Activated CD8-positive, alpha-beta memory T cell treated with anti-CD3 and anti-CD28 coated beads, Interleukin-2, amount 50 U/mL, for 48 hours (primary cell): ENCODE data around the gene SCRN1.

Experiments used
- DNase-seq: peaks from one replicate; pipeline ENCODE4 v3.0.0-alpha.2; 2020

SCRN1 gene

DNA sequence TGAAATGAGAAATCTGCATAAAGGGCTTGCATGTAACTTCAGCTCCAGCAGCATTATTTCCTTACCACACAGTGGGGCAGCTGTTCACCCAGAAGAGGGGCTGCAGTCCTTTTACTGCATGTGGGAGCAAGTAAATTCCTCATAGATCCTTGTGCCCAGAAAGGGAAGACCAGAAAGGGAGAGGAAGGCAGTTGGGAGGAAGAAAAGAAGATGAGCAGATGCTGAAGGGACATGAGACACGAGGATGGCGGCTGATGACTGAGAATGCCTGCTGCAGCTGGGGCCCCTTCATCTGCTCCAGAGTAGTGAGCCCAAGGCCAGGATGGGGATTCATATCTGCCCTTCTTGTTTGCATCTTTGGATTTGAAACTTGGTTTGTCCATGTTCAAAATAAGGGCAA lies 102.8 kb downstream of the SCRN1 start:
- no peak for DNase-seq

- DNase-seq: no peak
Measured at GRCh38 chr7:29885626-29886025, 104.0 kb downstream of the SCRN1 start.

GRCh38 chr7:29884399-29885272 lies 105.0 kb downstream of the SCRN1 start:
- DNase-seq: no peak

DNA sequence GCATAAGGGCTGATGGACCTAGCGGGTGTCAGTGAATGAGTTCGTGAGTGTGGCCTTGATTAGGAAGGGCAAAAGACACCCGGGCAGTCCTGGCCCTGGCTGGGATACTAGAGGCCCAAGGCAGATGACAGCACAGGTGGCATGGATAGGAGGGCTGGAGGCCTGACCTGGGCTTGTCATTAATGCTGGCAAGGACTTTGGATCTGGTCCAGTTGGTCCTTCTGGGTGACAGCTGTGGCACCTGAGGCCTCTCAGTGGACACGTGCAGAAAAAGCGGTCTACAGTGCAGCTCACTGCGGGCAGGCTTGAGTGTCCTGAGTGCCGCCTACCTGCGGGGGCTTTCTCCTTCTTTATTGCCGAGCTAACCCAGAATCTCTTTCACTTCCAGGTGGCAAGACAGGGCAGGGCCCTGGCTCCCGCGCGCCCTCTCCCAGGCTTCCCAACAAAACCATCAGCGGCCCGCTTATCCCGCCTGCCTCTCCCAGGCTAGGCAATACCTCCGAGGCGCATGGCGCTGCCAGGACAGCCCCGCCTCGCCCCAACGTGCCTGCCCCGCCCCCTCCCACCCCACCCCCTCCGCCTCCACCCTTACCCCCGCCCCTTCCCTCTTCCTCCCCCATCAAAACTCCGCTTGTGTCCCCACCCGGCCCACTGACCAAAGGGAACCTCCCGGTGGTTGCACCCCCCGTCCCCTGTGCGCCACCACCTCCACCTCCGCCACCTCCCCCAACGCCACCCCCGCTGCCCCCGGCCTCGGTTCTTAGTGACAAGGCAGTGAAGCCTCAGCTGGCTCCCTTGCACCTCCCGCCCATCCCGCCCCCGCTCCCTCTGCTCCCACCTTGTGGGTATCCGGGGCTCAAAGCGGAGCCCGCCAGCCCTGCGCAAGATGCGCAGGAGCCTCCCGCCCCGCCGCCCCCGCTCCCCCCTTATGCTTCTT lies 105.9 kb downstream of the SCRN1 start:
- no peak for DNase-seq

DNA sequence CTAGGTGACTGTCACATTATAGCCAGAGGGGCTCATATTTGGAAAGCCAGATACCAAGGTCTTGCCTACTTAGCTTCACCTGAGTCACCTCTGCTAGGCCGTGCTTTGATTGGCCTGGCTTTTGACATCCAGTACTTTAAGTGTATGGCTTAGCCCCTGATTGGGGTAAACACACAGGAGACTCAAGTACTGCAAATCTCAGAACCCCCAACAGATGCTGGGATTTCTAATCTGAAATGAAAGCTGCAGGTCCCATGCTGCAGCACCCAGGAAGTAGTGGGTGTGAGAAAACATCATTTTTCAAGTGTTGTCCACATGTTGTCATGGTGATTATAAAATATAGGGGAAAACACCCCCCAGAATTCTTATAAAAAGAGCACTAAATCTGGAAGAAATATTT lies 107.1 kb downstream of the SCRN1 start:
- DNase-seq: no peak

DNA sequence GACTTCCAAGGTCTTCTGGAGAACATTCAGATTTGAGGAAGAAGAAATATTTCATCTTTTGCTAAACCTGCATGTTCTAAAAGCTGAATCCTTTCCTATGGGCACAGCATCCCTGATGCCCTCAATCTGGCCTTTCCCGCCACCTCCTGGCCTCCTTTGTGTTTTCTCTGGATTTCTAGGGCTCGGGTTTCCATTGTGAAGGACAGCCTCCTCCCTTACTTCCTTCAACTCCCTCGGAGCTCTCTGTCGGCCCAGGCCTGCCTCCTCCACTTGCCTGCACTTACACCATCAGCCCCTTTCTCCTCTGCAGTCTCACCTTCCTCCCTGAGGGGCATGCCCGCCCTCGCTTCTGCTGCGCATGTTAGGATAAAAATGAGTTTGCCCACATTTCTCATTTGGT lies 107.9 kb downstream of the SCRN1 start:
- no peak for DNase-seq

GRCh38 chr7:29879609-29880008 lies 110.0 kb downstream of the SCRN1 start:
- no peak for DNase-seq

- no peak for DNase-seq
Measured at GRCh38 chr7:29878081-29878688, 111.4 kb downstream of the SCRN1 start.

DNA sequence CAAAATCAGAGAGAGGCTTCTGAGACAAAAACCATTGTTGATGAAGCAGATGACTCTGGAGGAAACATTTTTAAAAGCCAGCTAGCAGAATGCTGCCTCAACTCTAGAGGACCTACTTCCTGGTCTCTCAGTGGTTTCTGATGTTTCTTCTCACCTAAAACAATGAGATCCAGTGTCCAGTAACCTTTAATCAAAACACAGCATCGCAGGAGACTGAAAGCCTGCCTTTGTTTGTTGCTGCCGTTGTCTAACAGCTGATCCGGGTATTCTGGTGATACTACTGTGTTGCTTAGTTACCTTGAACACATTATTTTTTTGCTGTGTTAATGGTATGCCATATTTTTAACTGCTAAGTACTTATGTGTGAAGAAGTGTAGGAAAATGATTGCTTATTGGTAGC lies 112.4 kb downstream of the SCRN1 start:
- DNase-seq: no peak

DNA sequence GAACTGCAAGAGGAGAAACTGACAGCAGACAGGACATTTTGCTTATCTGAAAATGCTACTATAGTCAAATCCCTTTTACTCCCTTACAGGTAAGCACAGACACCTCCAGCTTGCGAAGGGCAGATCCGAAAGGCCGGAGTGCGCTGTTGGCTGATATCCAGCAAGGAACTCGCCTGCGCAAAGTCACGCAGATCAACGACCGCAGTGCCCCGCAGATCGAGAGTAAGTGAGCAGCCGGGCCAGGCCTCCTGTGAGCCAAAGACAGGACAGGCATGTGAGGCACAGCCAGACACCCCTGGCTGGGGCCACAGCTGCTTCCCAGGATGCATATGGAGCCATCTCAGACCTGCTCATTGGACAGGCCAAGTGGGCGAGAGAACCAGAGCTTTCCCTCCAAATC lies 113.9 kb downstream of the SCRN1 start:
- DNase-seq: no peak

DNA sequence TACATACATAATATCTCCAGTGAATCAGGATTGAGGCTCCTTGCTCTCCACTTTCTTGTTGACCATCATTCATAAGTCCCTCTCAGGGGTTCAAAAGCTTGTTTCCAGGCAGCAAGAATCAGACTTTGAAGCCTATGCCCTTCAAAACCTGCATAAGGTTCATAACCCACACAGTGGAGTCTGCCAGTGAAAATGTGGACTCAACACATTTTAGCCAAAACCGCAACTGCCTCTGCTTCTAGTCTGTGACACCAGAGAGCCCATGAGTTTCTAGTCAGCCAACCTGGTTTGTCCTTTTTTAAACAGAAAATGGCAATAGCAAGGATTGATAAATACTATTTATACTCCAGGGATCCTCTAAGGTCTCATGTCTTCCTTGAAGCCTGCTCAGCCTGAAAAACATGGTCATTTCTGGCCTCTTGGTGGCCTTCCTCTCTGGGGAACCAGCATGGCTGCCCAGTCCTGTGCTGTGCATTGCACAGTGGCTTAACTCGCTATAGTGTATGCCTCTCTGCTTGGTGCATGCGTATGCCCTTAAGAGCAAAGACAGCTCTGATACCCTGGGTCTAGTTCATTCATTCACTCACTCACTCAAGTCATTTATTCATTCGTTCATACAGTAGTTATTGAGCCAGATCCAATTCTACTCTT lies 115.8 kb downstream of the SCRN1 start:
- no peak for DNase-seq

DNA sequence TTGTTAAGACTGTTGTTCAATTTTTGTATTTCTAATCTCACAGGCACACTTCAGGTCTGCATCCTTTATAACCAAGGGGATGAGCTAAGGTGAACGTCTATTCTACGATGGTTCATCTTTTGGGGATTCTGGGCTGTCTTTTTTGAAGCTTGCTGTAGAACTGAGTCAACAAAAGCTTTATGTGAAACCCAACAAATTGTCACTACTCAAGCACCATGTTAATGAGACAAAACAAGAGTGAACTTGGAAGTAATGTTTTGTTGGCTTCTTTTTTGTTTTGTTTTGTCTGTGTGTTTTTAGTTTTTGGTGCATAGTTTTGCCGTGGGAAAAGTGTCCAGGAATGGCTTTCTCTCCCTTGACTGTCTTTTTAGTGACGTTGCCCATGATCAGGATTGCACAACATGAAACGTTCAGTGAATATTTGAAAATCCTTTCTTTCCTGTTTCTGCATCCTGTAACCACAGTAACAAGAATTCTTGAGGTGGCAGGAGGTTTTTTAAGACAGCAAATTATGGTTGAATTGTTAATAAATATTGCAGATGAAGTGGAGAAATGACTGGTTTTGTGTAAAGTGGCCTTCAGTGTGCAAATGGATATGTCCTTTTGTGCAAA lies 117.7 kb downstream of the SCRN1 start:
- DNase-seq: no peak
